ENCODE measurements around the gene GDE1.
"Not testable (repeated sequence)": the region's sequence is repeated elsewhere in the genome, so short reads cannot be mapped to it uniquely, and the experiment has no call there.

GDE1 gene, protein sequence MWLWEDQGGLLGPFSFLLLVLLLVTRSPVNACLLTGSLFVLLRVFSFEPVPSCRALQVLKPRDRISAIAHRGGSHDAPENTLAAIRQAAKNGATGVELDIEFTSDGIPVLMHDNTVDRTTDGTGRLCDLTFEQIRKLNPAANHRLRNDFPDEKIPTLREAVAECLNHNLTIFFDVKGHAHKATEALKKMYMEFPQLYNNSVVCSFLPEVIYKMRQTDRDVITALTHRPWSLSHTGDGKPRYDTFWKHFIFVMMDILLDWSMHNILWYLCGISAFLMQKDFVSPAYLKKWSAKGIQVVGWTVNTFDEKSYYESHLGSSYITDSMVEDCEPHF

DNA sequence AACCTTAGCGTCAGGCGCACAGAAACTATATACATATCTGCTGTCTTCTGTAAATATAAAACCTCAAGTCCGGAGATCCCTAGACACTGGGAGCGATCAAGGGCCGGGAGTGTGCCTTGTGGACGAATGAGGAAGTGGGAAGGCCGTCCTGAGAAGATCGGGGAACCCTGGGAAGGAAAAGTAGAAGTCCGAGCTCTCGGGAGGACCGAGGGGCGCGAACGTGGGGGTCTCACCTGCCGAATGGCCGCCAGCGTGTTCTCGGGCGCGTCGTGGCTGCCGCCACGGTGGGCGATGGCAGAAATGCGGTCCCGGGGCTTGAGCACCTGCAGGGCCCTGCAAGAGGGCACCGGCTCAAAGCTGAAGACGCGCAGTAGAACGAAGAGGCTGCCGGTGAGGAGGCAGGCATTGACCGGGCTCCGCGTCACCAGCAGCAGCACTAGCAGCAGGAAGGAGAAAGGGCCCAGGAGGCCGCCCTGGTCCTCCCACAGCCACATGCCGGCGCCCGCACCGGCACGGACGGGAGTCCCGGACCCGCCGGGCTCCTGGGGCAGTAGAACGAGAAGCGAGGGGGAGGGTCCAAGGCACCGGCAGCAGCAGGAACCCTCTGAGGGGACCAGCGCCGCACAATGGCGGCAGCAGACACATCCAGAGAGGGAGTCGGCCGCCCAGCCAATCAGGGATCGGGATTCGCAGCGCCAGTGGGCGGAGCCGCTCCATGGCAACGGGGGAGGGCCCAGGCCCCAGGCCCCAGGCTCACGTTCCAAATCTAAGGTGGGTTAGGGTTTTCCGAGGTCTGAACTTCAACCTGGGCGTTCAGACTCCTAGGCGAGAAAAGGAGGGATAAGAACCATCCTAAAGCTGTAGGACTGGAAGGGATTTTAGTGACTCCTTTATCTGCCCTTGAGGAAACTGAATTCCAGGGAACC, at the start of gene GDE1:
Gene GDE1, minus strand, starts transcription at position 628 of the 926 bp plus-strand sequence. Its CDS starts 134 bp downstream, at position 494.
- DNase-seq (ENCODE audit: low read depth), result peak; percentile 93

GRCh38 chr16:19567560-19567959, 45.7 kb upstream of the GDE1 start:
- no peak for DNase-seq (ENCODE audit: low read depth)

GRCh38 chr16:19566362-19566761, 44.5 kb upstream of the GDE1 start:
- DNase-seq (ENCODE audit: low read depth), result no peak

DNA sequence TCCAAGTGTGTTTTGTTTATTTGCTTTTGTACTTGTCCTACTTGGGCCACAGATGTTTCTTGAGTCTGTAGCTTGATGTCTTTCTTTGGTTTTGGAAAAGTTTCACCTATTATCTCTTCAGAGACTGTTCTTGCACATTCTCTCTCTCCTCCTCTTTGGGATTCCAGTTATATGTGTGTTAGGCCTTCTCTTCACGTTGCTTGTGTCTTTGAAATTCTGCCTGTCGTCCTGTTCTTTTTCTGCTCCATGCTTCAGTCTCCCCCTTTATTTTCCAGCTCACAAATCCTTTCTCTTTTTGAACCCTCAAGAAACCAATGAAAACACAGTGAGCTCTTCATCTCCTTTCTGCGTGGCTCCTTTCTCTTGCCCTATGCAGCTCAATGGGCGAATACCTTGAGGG, 41.5 kb upstream of the GDE1 start:
- DNase-seq (ENCODE audit: low read depth), result no peak

DNA sequence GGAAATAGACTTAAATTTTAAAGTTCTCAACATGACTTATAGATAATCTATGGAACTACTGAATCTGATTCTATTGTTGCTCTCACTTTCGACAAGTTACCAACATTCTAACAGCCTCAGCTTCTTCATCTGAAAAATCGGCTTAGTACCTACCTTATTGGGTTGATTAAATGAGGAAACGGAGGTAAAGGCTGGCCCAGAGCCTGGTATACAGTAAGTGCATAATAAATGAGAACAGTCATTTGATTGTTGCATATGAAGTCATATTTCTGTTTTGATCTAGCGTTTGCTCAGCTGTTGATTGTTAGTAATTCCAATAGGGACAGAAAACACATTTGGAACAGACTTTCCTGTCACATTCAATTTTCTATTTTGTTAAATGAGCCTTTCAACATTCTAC, 38.2 kb upstream of the GDE1 start:
- DNase-seq (ENCODE audit: low read depth), result no peak

DNA sequence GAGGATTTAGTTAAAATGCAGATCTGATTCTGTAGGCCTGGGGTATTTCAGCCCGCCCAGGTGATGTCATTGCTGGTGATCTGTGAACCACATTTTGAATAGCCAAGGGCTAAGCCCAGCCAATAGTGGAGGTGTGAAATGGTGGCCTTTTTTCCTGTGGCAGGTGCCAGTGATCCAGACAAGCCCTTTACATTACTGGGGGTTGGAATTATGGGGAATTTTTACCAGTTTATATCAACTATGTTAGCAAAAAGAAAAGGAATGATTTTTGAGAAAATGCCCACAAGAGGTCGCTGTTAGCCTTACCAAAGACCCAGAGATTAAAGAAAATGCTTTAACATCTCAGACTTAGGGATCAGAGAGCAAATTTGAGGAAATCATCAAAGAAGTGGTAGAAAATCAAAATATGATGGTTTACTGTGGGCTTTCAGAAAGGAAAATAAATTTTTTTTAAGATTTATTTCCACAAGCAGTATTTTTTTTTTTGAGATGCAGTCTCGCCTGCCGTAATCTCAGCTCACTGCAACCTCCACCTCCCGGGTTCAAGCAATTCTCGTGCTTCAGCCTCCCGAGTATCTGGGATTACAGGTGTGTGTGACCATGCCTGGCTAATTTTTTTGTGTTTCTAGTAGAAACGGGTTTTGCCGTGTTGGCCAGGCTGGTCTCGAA, 37.5 kb upstream of the GDE1 start:
- no peak for DNase-seq (ENCODE audit: low read depth)

- DNase-seq (ENCODE audit: low read depth), result no peak
Observed at GRCh38 chr16:19555938-19556771, 34.3 kb upstream of the GDE1 start.

DNA sequence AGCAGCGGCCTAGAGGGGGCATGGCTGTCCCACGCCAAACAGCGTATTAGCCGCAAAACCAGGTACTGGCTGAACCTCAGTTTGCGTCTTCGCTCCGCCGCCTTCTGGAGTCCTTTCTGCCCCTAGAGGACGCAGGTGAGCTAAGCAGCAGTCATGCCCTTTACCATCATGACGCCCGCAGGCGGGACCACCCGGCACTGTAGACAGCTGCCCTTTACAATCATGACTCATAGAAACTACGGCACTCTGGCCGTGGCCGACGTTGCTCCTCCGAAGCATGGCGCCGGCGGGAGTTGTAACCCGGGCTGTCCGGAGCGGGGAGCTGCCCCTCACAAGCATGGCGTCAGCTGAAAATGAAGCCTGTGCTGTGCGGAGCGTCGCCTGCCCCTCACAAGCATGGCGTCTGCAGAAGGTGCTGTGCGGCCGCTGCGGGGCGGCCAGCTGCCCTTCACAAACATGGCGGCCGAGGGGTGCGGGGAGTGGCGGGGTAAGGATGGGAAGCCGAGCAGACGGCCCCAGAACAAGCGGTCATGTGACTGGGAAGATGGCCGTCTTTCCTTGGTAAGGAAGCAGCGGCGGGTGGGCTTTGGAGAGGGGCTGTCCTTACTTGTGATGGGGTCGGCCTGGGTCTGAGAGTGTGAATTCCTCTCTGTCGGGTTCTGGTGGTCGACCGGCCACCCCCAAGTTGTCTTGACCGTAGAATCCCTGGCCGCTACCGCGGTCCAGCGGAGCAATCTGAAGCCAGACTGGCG, 33.5 kb upstream of the GDE1 start, which contains the start of gene VPS35L:
Gene VPS35L, plus strand, starts transcription at position 518 of the 752 bp plus-strand sequence. Its CDS starts 27 bp downstream, at position 545.
- DNase-seq (ENCODE audit: low read depth), result peak; percentile 94

DNA sequence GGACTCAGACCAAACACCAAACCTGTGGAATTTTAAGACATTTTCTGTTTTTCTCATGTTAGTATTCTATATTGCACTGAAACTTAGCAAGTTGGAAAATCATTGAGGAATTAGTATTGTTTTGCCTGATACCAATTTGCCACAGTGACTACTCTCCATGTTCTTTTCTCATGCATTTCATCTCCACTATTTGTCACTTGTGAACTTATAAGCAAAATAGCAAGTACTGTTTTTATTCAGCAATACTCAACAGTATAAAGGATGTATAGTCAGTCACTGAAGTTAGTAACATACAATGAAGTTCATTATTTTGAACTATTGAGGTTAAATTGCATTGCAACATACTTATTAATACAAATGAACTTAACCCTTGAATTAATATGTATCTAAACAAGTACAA, 27.8 kb upstream of the GDE1 start:
- no peak for DNase-seq (ENCODE audit: low read depth)

DNA sequence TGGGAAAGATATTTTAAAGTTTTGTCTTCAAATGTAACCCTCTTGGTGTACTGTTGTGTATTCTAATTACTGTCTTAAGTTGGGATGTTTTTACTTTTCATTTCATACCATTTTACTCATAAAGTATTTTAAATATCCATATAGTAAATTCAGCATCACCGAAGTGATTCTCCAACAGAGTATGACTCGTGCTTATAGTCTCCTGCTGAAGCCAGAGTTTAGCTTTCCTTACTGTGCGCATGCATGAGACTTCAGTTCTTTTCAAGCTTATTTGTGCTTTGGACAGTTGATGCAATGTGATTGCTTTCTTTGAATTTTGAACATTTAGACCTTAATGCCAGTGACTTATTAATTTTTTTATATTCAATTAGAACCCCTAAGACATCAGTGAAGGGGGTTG, 26.2 kb upstream of the GDE1 start:
- no peak for DNase-seq (ENCODE audit: low read depth)

DNA sequence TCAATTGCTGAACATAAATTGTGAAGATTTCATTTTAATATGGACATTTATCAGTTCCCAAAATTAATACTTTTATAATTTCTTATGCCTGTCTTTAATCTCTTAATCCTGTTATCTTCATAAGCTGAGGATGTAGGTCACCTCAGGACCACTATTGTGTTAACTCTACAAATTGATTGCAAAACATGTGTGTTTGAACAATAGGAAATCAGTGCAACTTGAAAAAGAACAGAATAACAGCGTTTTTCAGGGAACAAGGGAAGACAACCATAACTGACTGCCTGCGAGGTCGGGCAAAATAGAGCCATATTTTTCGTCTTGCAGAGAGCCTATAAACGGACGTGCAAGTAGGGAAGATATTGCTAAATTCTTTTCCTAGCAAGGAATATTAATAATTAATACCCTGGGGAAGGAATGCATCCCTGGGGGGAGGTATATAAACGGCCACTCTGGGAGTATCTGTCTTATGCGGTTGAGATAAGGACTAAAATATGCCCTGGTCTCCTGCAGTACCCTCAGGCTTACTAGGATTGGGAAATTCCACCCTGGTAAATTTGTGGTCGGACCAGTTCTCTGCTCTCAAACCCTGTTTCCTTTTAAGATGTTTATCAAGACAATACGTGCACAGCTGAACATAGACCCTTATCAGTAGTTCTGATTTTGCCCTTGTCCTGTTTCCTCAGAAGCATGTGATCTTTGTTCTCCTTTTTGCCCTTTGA, 21.5 kb upstream of the GDE1 start:
- DNase-seq (ENCODE audit: low read depth), result not testable (repeated sequence)

- DNase-seq (ENCODE audit: low read depth), result no peak
Observed at GRCh38 chr16:19542138-19542821, 20.4 kb upstream of the GDE1 start.

DNA sequence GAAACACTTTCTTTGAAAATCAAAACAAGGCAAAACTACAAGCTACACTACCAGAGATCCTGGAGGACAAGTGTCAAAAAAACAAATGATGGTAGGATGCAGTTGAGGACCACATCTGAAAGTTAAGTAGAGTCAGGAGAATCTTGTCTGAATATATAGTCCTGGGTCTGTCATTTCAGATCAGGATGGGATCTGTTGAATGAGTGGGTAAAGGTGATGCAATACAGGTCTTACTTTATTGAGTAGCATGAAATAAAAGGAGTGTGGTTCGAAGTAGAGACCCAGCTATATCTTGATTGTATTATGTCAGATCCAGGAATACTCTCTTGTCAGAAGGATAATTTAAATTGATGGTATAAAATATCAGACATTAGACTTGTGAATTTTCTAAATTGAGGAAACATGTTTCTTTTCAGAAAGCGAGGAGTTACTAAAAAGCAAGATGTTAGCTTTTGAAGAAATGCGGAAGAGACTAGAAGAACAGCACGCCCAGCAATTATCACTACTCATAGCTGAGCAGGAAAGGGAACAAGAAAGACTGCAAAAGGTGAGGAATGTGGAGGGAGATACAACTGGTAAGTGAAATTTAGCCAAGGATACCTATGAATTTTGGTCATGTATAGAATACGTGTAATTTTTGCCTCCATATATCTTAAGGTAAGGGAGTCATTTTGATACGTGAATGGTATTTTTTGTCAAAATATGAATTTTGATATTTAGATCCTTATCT, 18.5 kb upstream of the GDE1 start:
- no peak for DNase-seq (ENCODE audit: low read depth)

- no peak for DNase-seq (ENCODE audit: low read depth)
Observed at GRCh38 chr16:19532601-19533000, 10.7 kb upstream of the GDE1 start.

- DNase-seq (ENCODE audit: low read depth), result no peak
Observed at GRCh38 chr16:19528666-19529065, 6.8 kb upstream of the GDE1 start.

GRCh38 chr16:19527161-19527560, 5.3 kb upstream of the GDE1 start:
- no peak for DNase-seq (ENCODE audit: low read depth)

DNA sequence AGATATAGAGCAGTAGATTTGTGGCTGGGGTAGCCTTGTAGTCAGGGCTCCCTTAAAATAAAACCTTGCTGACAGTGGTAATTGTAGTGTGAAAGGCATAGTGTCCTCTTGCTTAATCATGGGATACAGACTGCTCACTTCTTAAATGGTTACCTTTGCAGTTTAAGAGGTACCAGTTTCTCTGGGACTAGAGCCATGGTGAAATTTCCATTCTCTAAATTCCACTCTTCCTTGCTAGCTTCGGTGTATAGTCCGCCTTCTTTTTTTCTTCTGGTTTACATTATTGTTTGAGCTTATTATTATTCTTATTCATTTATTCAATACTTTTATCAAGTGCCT, 3.5 kb upstream of the GDE1 start:
- no peak for DNase-seq (ENCODE audit: low read depth)

DNA sequence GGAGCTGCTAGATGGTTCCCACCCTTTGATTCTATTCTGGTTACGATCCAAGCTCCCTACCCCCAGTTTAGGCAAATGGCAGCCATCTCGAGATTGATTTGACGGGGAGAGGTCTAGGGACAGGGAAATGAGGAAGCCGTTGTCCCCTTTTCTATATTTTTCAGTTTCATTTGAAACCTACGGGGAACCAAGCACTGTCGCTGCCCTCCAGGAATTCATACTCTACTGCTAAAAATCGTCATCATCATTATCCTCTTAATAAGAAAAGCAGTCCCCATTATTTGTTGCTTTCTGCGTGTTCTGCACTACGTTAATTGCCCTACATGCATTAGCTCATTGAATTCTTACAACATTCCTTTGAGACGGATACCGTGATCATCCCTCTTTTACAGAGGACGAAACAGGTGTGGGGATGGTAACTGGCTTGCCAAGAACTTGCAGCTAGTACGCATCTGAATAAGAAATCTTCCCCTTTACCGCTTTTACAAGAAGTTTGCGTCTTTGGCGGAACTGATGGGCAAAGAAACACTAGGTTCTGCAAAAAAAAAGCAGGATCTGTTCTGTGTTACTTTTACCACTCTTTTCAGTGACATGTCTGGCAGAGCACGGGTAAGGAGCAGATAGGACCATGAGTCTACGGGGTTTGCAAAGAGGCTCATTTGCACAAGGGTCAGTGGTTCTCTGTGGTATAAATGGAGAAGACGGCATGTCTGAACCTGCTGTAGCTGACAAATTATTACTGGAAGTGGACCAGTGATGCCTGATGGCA, 2.9 kb upstream of the GDE1 start:
- no peak for DNase-seq (ENCODE audit: low read depth)

GRCh38 chr16:19524356-19524615, 2.4 kb upstream of the GDE1 start:
- DNase-seq (ENCODE audit: low read depth), result no peak
